HFF-Myc (cell line): ENCODE data around the gene SUSD6.

ENCODE experiments used
- DNase-seq: peaks from one replicate; pipeline ENCODE4 v3.0.0-alpha.2; 2011; ENCODE audit warnings: low read depth; ENCODE audit errors: extremely low read depth
- H3K4me3 ChIP-seq: replicated peaks from 2 replicates; pipeline ENCODE4 v1.5.1; 2011; ENCODE audit warnings: low read depth, mild to moderate bottlenecking, control low read depth, low read length
- CTCF ChIP-seq: IDR thresholded peaks from 2 replicates; pipeline ENCODE4 v1.5.1; 2012; ENCODE audit warnings: mild to moderate bottlenecking, low read depth, low read length, control low read depth; ENCODE audit errors: missing control alignments

SUSD6 gene

GRCh38 chr14:69629225-69630127 is 18.1 kb downstream of the SUSD6 start:
- no peak for DNase-seq
- no peak for TF ChIP-seq CTCF
- no peak overlapping the region for H3K4me3 ChIP-seq

- no peak overlapping the region for H3K4me3 ChIP-seq
- TF ChIP-seq CTCF = no peak
- no peak for DNase-seq
These were observed 19.0 kb downstream of the SUSD6 start for GRCh38 chr14:69630360-69630759.

GRCh38 chr14:69631509-69631908 is 20.1 kb downstream of the SUSD6 start:
- TF ChIP-seq CTCF = no peak
- no peak for DNase-seq

GRCh38 chr14:69632164-69632563 is 20.8 kb downstream of the SUSD6 start:
- no peak for DNase-seq
- no peak overlapping the region for H3K4me3 ChIP-seq
- no peak for TF ChIP-seq CTCF

More at GRCh38 chr14:69631509-69631908, 20.1 kb downstream of the SUSD6 start:
- H3K4me3 ChIP-seq = no peak overlapping the region

- no peak for DNase-seq
- no peak for TF ChIP-seq CTCF
- H3K4me3 ChIP-seq = no peak overlapping the region
These were observed 21.3 kb downstream of the SUSD6 start for GRCh38 chr14:69632593-69633151.

- no peak overlapping the region for H3K4me3 ChIP-seq
- no peak for DNase-seq
- no peak for TF ChIP-seq CTCF
These were observed 21.8 kb downstream of the SUSD6 start for GRCh38 chr14:69633238-69633637.
